OCI-LY3 (cell line): Measurements from ENCODE around the gene DTNBP1.

Experiments
- H2AFZ ChIP-seq: fragments of 200-600, 300-600 bp; shearing (Covaris generic); 2 replicates; pipeline ENCODE4 v1.6.0; 2014; ENCODE audit warnings: antibody characterized with exemption, low read depth, low read length
- H3K27ac ChIP-seq: fragments of 200-600, 300-600 bp; sonication (generic); 2 replicates; pipeline ENCODE4 v1.5.1; 2014; ENCODE audit warnings: mild to moderate bottlenecking, low read length, moderate library complexity, mixed read lengths
- H3K27me3 ChIP-seq: fragments of 200-600, 300-600 bp; sonication (generic); 2 replicates; pipeline ENCODE4 v1.6.1; 2014; ENCODE audit warnings: low read depth, low read length, mixed read lengths
- H3K36me3 ChIP-seq: fragments of 200-600, 300-600 bp; sonication (generic); replicated peaks from 2 replicates; pipeline ENCODE3; 2014; ENCODE audit warnings: low read depth, low read length, mixed read lengths
- H3K4me1 ChIP-seq: fragments of 300-600, 200-600 bp; sonication (generic); 2 replicates; pipeline ENCODE4 v1.6.1; 2014; ENCODE audit warnings: low read length, mixed read lengths
- H3K4me2 ChIP-seq: fragments of 200-600, 300-600 bp; sonication (generic); 2 replicates; pipeline ENCODE4 v1.6.1; 2014; ENCODE audit warnings: low read length, mixed read lengths
- H3K4me3 ChIP-seq: fragments of 300-600, 200-600 bp; sonication (generic); 2 replicates; pipeline ENCODE4 v1.5.1; 2014; ENCODE audit warnings: antibody characterized with exemption, mild to moderate bottlenecking, low read length, moderate library complexity
- H3K79me2 ChIP-seq: fragments of 300-600, 200-600 bp; shearing (Covaris generic); 2 replicates; pipeline ENCODE4 v1.6.1; 2014; ENCODE audit warnings: mild to moderate bottlenecking, low read length, mixed read lengths
- H3K9ac ChIP-seq: fragments of 300-600, 200-600 bp; shearing (Covaris generic); 2 replicates; pipeline ENCODE4 v1.6.0; 2014; ENCODE audit warnings: mild to moderate bottlenecking, low read length, moderate library complexity
- H3K9me3 ChIP-seq: fragments of 200-600, 300-600 bp; shearing (Covaris generic); 2 replicates; pipeline ENCODE4 v1.6.1; 2014; ENCODE audit warnings: low read length, mixed read lengths; ENCODE audit not compliant: insufficient read depth
- H4K20me1 ChIP-seq: fragments of 200-600, 300-600 bp; sonication (generic); 2 replicates; pipeline ENCODE4 v1.6.1; 2016; ENCODE audit warnings: low read length, mixed read lengths; ENCODE audit not compliant: insufficient read depth
- CTCF ChIP-seq: fragments of 200-600, 300-600 bp; sonication (generic); IDR thresholded peaks from 2 replicates; pipeline ENCODE4 v1.5.1; 2014; ENCODE audit warnings: antibody characterized with exemption, low read length, low read depth
- EZH2phosphoT487 ChIP-seq: fragments of 200-600 bp; shearing (Covaris generic); IDR thresholded peaks from 2 replicates; pipeline ENCODE4 v1.6.1; 2018; ENCODE audit warnings: antibody characterized with exemption, mixed run types, low read depth

The DTNBP1 gene

GRCh38 chr6:15523679-15524630 is 138.9 kb downstream of the DTNBP1 start:
- Histone ChIP-seq H3K9ac (no peak overlapping the region), H3K27ac (no peak overlapping the region), H3K9me3 (no peaks in the 10 kb centered on the region), H3K36me3 (peaks cover 6% of the 10 kb centered on the region), H3K79me2 (no peaks in the 10 kb centered on the region), H3K4me1 (no peaks in the 10 kb centered on the region), H4K20me1 (no peaks in the 10 kb centered on the region), H3K4me3 (no peak overlapping the region), H3K27me3 (no peaks in the 10 kb centered on the region), H3K4me2 (no peak overlapping the region), H2AFZ (no peak overlapping the region)
- TF ChIP-seq CTCF (no peak), EZH2phosphoT487 (no peak)

GRCh38 chr6:15522856-15523529 is 139.8 kb downstream of the DTNBP1 start:
- Histone ChIP-seq H3K9ac (no peak overlapping the region), H3K79me2 (no peaks in the 10 kb centered on the region), H3K9me3 (no peaks in the 10 kb centered on the region), H3K27ac (no peak overlapping the region), H3K4me3 (no peak overlapping the region), H2AFZ (no peak overlapping the region), H3K27me3 (no peaks in the 10 kb centered on the region), H3K36me3 (peaks cover 6% of the 10 kb centered on the region), H3K4me1 (no peaks in the 10 kb centered on the region), H4K20me1 (no peaks in the 10 kb centered on the region), H3K4me2 (no peak overlapping the region)
- TF ChIP-seq EZH2phosphoT487 (no peak), CTCF (no peak)

GRCh38 chr6:15522427-15522826 is 140.4 kb downstream of the DTNBP1 start:
- H3K4me1 ChIP-seq = no peaks in the 10 kb centered on the region
- H3K27ac ChIP-seq = no peak overlapping the region
- no peaks in the 10 kb centered on the region for H3K79me2 ChIP-seq
- TF ChIP-seq EZH2phosphoT487 (no peak), CTCF (no peak)
- no peak overlapping the region for H3K9ac ChIP-seq
- no peak overlapping the region for H3K4me2 ChIP-seq
- no peaks in the 10 kb centered on the region for H4K20me1 ChIP-seq
- H3K9me3 ChIP-seq = no peaks in the 10 kb centered on the region
- H3K36me3 ChIP-seq = peaks cover 6% of the 10 kb centered on the region
- no peaks in the 10 kb centered on the region for H3K27me3 ChIP-seq
- H2AFZ ChIP-seq = no peak overlapping the region
- no peak overlapping the region for H3K4me3 ChIP-seq

DNA sequence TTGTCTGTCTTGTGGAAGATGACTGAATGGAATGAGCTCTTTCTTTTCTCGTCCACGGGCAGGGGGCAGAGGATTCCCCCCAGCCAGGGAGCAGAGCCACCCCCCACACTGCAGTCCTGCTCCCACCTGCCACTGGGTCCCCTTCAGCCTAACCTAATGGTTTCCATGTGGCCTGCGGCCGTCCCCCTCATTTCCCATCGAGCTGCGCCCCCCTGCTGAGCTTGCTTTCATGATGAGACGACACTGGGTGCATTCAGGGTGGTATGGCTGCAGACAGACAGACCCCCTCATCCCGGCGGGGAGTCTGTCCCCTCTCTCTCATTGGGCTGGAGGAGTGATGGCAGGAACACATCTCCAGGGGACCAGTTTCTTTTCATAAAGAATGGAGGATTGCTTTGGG is 140.8 kb downstream of the DTNBP1 start:
- H2AFZ ChIP-seq = no peak overlapping the region
- H3K9me3 ChIP-seq = no peaks in the 10 kb centered on the region
- no peaks in the 10 kb centered on the region for H3K79me2 ChIP-seq
- TF ChIP-seq EZH2phosphoT487 (no peak), CTCF (no peak)
- no peak overlapping the region for H3K9ac ChIP-seq
- H3K4me1 ChIP-seq = no peaks in the 10 kb centered on the region
- no peaks in the 10 kb centered on the region for H3K27me3 ChIP-seq
- peaks cover 6% of the 10 kb centered on the region for H3K36me3 ChIP-seq
- H3K4me2 ChIP-seq = no peak overlapping the region
- no peak overlapping the region for H3K27ac ChIP-seq
- H4K20me1 ChIP-seq = no peaks in the 10 kb centered on the region
- no peak overlapping the region for H3K4me3 ChIP-seq
